Peyer's patch (tissue), 4 donors: ENCODE results near the gene ADGRG1.

Source experiments
- CTCF ChIP-seq, 6 experiments: fragments of 450-650 bp in 4 of 6; fragments of 200-600 bp in 2 of 6; sonication (generic) in 1 of 6; IDR thresholded peaks; one replicate each; pipeline ENCODE4 v1.5.1; 2017 to 2019; ENCODE audit warnings: antibody characterized with exemption in 6 of 6, mild to moderate bottlenecking in 3 of 6, moderate library complexity in 1 of 6
- POLR2A ChIP-seq, 2 donors: fragments of 450-650 bp; IDR thresholded peaks; one replicate each; pipeline ENCODE4 v1.5.1; 2017; ENCODE audit warnings: antibody characterized with exemption in 2 of 2, mild to moderate bottlenecking in 2 of 2, moderate library complexity in 2 of 2

GRCh38 chr16:57606847-57607501 is 21.5 kb upstream of the ADGRG1 start:
- TF ChIP-seq CTCF (IDR thresholded peaks at IDR 0.05) = no peak
- TF ChIP-seq POLR2A (IDR thresholded peaks at IDR 0.05) = no peak
